ENCODE data around the gene SCNN1G.

DNA sequence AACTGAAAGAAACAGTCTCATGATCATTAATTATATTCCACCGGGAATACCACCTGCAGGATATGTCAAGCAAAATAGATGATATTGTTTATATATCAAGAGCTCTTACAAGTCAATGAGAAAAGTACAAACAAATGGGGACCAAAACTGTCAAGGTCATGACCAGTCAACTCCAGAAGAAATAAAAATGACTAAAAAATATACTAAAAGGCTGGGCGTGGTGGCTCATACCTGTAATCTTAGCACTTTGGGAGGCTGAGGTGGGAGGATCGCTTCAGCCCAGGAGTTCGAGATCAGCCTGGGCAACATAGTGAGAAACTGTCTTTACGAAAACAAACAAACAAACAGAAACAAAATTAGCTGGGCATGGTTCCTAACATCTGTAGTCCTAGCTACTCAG is 69.8 kb downstream of the SCNN1G start:
- TF ChIP-seq, protein P1, sequence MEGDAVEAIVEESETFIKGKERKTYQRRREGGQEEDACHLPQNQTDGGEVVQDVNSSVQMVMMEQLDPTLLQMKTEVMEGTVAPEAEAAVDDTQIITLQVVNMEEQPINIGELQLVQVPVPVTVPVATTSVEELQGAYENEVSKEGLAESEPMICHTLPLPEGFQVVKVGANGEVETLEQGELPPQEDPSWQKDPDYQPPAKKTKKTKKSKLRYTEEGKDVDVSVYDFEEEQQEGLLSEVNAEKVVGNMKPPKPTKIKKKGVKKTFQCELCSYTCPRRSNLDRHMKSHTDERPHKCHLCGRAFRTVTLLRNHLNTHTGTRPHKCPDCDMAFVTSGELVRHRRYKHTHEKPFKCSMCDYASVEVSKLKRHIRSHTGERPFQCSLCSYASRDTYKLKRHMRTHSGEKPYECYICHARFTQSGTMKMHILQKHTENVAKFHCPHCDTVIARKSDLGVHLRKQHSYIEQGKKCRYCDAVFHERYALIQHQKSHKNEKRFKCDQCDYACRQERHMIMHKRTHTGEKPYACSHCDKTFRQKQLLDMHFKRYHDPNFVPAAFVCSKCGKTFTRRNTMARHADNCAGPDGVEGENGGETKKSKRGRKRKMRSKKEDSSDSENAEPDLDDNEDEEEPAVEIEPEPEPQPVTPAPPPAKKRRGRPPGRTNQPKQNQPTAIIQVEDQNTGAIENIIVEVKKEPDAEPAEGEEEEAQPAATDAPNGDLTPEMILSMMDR (conservative IDR thresholded peaks at IDR 0.05; ENCODE audit: low read length): no peak
- TF ChIP-seq EZH2phosphoT487 (IDR thresholded peaks at IDR 0.05; ENCODE audit: borderline replicate concordance): no peak

All from Loucy (cell line).